ENCODE measurements around the gene AGO3.
A peak's percentile ranks its signal among the peaks of the same experiment; 100 is the strongest.
"Not testable (repeated sequence)": the region's sequence is repeated elsewhere in the genome, so short reads cannot be mapped to it uniquely, and the experiment has no call there.

AGO3 gene

DNA sequence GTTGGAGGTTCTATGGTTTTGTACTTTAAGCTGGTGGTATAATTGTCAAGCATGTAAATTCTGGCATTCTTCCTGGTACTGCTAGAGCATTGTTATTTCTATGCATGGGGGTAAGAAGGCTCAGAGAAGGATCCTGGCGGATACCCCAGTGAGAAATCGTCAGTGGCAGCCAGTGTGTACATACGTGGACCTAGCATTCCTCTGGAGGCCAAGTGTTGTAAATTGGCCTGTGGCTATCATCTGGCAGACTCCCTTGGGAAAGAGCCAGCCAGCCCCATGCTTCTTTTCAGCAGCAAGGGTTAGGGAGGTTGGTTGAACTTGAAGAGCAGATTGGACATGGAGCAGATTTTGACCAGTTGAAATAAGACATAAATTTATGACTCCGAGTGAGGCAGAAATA lies 5.2 kb upstream of the AGO3 start:
- DNase-seq (ENCODE audit: low spot score), result no peak

DNA sequence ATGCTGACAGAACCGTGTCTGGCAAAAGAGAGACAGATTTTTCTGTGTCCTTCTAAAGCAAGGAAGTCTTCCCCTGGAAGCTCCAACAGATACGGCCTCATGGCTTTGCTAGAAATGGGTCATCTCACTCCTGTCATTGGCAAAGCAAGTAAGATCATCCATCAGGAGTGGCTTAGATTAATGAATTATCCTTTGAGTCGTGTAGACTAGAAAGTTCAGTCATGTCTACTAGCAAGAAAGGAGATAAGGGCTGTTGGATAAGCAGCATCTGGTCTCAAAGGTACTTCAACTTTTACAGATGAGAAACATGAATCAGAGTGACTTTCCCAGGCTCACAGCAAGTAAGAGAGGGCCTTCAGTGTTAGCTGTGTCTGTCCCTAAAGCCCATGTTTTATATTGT lies 3.4 kb upstream of the AGO3 start:
- DNase-seq (ENCODE audit: low spot score), result no peak

DNA sequence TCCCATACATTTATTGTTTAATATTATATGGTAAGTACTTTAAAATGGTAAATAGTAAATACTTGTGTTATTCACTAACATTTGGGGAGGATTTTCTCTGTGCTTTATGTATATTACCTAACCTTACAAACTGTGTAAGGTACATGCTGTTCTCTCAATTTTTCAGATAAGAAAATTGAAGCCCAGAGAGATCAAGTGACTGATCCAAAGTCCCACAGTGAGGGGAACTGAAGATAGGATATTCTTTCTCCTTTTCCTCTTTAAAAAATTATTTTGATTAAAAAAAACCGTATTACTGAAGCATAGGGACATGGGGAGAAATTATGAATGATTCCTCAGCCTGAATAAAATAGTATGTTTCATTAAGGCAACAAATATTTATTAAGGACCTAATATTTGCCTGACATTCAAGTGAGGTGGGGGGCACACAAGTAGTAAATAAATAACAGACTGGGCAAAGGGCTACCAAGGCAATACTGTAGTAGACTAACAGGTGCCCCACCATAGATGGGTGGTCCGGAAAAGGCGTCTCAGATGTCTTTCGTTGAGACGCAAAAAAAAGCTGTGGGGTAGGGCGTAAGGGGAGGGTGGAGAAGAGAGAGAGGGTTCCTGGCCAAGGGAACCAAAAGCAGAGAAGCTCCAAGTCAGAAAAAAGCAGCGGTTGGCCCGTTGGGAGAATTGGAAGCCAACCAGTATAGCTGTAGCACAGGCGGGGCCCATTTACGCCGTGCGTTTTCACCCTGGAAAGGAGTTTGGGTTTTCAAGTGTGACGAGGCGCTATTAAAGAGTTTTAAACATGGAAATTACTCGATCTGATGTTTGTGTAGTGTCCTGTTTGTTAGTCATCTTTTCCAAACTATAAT lies 944 bp upstream of the AGO3 start:
- peak; percentile 59 for DNase-seq (ENCODE audit: low spot score)

DNA sequence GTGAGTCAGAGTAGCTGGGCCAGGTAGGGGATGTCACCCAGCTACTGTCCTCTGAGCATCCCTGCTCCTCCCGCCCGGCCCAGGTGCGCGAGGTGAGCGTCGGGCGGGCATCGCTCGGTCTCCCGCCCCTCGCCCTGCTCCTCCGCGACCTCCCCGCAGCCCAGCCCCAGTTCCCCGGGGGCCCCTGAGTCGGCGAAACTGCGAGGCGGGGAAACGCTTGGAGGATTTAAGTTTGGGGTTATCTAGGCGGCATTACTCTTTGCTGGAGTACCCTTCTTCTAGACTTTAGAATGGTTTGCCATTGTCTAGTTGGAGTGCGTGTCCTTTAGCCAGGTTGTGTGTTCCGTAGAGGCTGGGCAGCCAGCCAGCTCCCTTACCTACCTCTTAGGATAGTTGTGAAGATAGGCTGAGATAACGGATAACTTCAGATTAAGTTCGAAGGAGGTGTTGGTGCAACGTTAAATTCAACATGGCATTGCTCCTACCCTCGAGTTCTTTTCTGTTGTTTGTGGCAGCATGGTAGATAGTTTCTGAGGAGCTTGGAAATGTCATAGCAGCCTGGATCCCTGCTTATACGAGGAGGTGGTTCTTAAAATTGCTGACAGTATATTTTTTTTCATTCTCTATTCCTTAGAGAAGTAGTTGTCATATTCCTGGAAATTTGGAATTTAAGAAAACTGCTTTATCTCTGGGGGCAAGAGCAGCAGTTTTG lies 697 bp downstream of the AGO3 start:
- DNase-seq (ENCODE audit: low spot score), result peak; percentile 34

DNA sequence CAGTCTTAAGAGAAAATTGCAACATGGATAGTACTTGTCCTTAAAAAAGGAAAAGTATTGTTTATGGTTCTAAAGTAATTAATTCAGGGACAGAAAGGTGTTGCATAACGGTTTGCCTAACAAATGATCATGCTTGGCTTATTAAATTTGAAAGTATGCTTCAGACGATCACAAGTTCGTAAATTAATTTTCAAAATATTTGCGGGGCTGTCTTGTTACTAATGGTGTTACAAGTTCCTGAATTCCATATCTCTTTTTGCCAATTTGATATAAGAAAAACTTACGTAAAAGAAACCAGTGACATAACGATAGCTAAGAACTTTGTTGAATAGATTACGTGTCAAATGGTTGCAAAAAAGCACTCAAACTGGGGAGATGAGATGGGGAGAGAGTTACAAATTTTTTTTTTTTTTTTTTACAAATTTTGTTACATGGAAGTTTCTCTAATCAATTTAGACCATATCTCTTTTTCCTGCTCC lies 1.3 kb downstream of the AGO3 start:
- no peak for DNase-seq (ENCODE audit: low spot score)

DNA sequence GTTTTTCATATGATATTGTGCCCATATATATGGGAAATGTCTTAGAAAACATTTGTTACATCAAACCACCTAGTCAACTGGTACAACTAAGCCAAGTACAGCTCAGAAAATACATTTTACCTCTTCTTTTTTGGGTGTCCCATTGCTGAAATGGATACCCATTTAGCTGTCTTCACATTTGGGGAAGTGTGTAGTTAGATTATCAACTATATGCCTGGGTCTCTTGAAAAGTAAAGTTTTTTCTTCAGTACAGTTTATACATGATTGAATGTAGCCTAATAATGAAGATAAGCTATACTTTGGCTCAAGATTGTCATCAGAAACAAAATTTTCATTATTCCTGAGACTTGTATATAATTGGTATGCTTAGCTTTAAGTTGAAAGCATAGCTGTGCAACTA lies 2.0 kb downstream of the AGO3 start:
- DNase-seq (ENCODE audit: low spot score), result no peak

DNA sequence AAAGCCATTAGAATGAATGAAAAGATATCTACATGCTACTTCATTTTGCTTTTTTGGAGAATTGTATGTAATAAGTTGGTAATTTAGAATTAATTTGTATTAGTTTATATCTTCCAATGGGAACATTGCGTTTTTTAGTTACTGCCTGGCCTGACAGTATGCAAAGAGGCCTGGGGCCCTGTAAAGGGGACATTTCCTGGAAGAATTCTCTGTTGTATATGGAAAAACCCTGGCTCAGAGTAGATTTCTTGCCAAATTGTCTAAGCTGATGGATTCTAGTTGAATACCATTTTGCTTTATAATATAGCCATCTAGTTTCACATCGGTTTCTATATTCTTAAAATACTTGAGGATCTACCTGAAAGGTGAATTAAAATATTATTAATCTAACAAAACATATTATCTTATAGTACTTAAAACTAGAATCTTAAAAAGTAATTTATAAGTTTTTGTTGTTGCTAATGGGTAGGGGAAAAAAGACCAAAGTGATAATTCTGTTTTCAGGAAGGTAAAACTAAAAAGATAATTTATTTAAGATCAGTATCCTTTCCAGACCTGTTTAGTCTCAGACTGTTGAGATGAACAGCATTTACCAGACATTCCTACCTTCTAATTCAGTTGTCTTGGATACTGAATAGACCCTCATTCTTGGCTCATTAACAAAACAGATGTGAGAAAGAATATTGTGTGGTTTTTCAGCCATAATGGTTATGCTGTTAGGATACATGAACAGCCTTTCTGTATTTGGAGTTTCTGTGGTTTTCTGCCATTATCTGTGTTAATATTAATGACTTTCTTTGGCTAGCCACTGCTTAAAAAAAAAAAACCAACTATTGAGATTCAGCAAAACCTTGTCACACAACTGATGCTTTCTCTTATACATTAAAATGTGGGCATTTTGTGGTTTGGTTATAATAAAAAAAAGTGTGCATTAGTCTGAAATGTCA lies 4.8 kb downstream of the AGO3 start:
- DNase-seq (ENCODE audit: low spot score), result no peak

DNA sequence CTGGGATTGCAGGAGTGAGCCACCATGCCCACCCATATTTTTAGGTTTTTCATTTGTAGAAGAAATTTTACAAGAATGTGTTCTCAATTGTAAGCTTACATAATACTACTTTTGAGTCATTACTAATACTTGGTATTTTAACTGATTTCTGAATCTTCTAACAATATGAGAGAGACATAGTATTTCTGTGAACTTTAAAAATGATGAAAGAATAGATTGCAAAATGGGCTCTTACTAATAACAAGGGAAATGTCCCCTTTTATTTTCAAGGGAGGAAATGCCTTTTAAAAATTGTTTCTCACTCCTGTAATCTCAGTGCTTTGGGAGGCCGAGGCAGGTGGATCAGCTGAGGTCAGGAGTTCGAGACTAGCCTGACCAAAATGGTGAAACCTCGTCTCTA lies 5.9 kb downstream of the AGO3 start:
- DNase-seq (ENCODE audit: low spot score), result no peak

DNA sequence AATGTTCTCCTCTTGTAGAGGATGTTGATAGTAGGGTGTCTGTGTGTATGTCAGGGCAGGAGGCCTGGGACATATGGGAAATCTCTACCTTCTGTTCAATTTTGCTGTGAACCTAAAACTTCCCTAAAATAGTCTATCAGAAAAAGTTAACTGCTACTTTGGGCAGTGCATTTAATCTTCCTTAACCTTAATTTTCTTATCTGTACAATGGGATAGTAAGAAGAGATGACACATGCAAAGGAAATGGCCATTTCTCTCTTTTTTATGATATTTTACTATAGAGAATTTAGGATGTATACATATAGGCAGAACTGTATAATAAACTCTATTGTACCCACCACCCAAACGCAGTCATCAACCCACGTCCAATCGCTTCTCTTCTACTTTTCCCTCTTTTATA lies 8.6 kb downstream of the AGO3 start:
- no peak for DNase-seq (ENCODE audit: low spot score)

DNA sequence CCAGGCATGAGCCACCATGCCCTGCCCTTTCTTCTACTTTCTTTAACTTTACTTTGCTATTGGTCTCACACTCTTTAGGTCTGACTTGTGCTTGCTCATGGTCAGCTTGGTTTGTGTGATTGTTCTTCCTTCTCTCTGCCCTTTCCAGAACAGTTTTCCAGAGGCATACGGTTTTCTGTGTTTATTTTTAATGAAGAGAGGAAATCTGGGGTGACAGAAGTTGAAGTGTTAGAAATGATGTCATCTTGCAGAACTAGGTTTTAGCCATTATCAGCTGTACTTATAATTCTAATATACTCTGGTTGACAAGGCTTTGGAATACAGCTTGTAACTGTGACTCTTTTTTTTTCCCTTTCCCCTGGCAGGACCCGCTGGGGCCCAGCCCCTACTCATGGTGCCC lies 14.4 kb downstream of the AGO3 start:
- no peak for DNase-seq (ENCODE audit: low spot score)

DNA sequence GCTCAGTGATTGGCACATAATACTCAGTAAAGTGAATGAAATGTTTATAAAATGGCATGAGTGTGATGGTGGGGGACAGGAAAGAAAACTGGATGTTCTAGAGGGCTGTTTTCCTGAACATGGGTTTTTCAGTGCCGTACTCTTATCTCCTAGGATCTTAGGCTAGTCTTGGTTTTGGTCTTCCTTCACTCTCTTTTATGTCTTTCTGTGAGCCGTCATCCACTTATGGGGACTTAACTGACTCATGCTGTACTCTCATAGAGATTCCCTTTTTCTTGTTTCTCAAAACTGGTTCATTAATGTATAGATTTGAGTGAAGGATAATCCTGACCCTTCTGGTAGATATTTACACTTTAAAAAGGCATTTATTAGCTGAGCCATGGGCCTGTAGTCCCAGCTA lies 16.6 kb downstream of the AGO3 start:
- DNase-seq (ENCODE audit: low spot score), result no peak

DNA sequence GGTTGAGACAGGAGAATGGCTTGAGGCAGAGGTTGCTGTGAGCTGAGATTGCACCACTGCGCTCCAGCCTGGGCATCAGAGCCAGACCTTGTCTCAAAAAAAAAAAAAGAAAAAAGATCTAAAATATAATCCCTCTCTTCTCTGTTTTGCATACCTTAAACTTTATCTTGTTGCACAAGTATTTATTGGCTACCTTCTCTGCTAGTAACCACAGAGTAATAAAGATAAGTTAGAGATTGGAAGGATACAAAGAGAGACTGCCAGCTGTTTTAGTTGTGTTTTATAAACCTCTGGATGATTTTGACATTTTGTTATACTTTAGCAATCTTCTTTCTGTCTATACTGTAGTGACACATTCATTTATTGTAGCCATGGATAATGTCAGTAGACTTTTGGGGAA lies 27.7 kb downstream of the AGO3 start:
- DNase-seq (ENCODE audit: low spot score), result no peak

DNA sequence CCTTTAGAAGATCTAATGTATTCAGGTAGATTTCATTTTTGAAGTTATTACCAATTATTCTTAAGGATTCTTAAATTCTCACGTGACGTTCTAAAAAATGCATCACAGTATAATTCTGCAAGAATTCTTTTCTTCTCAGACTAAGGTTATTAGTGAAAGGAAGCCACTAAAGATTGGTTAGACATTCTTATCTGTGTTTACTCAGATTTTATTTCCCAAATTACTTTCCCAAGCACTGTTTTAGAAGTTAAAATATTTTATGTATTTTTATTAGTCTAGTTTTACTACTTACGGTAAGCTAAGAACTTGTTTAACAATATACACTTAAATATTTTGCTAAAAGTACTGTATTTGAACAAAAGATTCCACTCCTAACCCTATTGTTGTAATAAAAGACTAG lies 28.4 kb downstream of the AGO3 start:
- no peak for DNase-seq (ENCODE audit: low spot score)

DNA sequence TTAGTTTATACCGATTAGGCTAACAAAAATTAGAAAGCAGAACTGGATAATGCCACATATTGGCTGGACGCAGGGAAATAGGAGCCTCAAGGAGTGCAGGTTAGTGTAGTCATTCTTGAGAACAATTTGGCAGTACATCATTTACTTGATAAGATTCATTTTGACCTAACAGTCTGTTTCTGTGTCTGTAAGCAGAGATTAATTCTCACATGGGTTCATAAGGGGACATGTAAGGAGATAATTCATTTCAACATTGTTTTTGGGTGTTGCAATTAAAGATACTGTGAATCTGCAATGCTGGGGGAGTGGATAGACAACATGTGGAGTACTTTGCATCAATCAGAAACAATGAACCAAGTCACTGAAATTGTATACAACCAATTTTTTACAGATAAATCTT lies 32.0 kb downstream of the AGO3 start:
- no peak for DNase-seq (ENCODE audit: low spot score)

DNA sequence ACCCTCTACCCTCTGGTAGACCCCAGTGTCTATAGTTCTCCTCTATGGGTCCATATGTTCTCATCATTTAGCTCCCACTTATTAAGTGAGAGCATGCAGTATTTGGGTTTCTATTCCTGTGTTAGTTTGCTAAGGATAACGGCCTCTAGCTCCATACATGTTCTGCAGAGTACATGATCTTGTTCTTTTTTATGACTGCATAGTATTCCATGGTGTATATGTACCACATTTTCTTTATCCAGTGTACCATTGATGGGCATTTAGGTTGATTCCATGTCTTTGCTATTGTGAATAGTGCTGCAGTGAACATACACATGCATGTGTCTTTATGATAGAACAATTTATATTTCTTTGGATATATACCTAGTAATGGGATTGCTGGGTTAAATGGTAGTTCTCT lies 33.4 kb downstream of the AGO3 start:
- DNase-seq (ENCODE audit: low spot score), result not testable (repeated sequence)

DNA sequence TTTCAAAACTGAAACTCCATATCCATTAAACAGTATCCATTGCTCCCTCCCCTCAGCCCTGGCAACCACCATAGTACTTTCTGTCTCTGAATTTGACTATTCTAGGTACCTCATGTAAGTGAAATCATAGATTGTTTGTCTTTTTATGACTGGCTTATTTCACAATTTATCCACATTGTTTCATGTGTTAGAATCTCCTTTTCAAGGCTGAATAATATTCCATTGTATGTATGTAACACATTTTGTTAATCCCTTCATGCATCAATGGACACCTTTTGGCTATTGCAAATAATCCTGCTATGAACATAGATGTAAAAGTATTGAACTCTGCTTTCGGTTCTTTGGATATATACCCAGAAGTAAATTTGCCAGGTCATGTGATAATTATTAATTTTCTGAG lies 37.5 kb downstream of the AGO3 start:
- no peak for DNase-seq (ENCODE audit: low spot score)

DNA sequence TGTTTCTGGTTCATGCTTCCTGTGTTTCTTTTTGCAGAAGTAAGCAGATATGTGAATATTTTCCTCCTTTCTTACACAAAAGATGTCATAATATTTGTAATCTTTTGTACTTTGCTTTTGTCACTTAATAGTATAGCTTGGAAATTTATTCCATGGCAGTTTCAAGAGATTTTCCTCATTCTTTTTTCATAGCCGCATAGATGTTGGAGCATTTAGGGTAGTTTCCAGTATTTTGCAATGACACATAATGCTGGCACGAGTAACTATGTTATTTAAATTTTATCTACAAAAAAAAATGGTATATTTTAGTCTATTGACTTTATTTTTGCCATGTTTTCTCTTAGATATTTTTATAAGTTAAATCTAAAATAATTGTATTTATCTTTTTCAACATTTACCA lies 40.7 kb downstream of the AGO3 start:
- DNase-seq (ENCODE audit: low spot score), result no peak

DNA sequence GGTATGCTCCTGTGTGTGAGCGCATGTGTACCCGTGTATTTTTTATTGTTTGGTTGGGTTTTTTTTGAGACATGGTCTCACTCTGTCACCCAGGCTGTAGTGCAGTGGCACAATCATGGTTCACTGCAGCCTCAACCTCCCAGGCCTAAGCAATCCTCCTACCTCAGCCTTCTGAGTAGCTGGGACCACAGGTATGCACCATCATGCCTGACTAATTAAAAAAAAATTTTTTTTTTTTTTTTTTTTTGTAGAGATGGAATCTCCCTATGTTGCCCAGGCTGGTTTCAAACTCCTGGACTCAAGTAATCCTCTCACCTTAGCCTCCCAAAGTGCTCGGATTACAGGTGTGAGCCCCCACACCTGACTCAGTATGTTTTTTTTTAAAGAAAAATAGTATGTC lies 41.7 kb downstream of the AGO3 start:
- not testable (repeated sequence) for DNase-seq (ENCODE audit: low spot score)

DNA sequence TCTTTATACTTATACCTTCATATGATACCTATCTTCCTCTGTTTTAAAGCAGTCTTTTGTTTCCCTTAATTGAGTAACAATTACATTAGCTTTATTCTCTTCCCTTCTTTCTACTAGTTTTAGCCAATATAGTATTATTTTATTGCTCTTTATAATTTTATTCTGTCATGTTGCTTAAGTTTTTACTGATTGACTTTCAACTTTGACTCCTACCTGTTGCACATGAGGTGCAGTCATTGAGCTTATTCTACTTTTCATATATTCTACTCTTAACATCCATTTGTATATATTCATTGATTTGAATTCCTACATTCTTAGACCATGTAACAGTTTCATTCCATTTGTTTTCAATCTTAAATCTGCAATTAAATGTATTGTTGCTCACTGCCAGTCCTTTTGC lies 49.2 kb downstream of the AGO3 start:
- no peak for DNase-seq (ENCODE audit: low spot score)

DNA sequence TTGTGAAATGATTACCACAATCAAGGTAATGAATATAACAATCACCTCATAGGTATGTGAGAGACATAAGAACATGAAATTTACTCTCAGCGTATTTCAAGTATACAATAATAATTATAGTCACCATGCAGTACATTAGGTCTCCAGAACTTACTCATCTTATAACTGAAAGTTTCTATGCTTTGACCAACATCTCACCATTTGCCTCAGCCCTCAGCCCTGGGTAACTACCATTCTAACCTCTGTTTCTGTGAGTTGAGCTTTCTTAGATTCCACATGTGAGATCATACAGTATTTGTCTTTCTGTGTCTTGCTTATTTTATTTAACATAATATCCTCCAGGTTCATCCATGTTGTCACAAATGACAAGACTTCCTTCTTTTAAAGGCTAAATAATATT lies 57.3 kb downstream of the AGO3 start:
- DNase-seq (ENCODE audit: low spot score), result no peak

DNA sequence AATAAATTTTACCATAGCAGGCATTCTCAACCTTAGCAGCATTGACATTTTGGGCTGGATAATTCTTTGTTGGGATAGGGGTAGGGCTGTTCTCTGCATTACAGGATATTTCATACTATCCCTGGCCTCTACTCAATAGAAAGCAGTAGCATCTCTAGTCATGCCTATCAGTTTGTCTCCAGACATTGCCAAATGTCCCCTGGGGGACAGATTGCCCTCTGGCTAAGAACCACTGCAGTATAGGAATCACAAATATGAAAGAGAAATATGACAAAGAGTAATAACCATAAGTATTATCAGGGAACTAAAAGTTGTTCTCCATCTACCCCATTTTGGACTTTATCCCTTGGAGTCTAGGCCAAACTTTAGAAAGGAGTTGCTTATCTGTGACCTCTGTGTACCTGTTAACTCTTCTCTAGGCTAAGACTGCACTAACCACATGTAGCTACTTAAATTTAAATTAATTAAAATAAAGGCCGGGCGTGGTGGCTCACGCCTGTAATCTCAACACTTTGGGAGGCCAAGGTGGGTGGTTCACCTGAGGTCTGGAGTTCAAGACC lies 76.1 kb downstream of the AGO3 start:
- DNase-seq (ENCODE audit: low spot score), result no peak

DNA sequence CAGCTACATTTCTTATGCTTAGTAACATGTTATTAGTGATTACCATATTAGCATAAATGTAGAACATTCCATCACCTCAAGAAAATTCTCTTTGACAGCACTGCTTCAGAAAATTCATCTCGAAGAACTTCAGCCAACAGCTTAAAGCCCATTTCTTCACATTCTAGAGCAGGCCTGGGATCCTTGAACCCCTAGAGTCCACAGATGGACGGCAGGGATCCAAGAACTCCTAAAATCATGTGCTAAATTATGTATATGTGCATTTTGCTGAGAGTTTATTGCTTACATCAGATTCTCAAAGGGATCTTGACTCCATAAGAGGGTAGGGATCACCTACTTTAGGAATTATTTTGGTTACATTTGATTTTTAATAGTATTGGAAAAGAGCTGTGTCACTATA lies 76.8 kb downstream of the AGO3 start:
- no peak for DNase-seq (ENCODE audit: low spot score)

Data from cerebellar cortex (tissue), 1 donor.